Caco-2 (cell line): ENCODE data around the gene SDF4. TPM values are rescaled to one million over a fixed set of nuclear protein-coding genes. Genes with fewer than 3 reads are reported as not detected.

Experiments
- BruUV-seq: library from RNA; stranded (reverse); fragments of 400-500 nt; replicated peaks from 2 replicates; lab custom pipeline; 2021; lab: Mats Ljungman, UMichigan
- CTCF ChIA-PET: fragments of 300-600 bp; sonication (Branson Sonifier 250); formaldehyde crosslinking; loops from one replicate; lab custom pipeline; 2022; ENCODE audit warnings: antibody characterized with exemption; lab: Charles Lee
- POLR2A ChIA-PET: fragments of 300-600 bp; sonication (Branson Sonifier 250); formaldehyde crosslinking; loops from one replicate; lab custom pipeline; 2022; ENCODE audit warnings: antibody characterized with exemption; lab: Charles Lee
- DNase-seq, 2 experiments: peaks; one replicate each; pipeline versions ENCODE4 v3.0.0 to v3.0.0-alpha.2; 2020 to 2022
- H3K27me3 ChIP-seq: replicated peaks from 2 replicates; pipeline ENCODE4 v1.6.0; 2011; ENCODE audit warnings: low read length; ENCODE audit not compliant: control insufficient read depth, insufficient read depth
- H3K36me3 ChIP-seq: 2 replicates; pipeline ENCODE4 v1.5.1; 2011; ENCODE audit warnings: low read length; ENCODE audit not compliant: control insufficient read depth, insufficient read depth
- H3K4me1 ChIP-seq: fragments of 250-450 bp; sonication (Bioruptor Pico); 2 replicates; pipeline ENCODE4 v1.5.1; 2020; ENCODE audit warnings: mild to moderate bottlenecking
- H3K4me3 ChIP-seq: 2 replicates; pipeline ENCODE4 v1.5.1; 2011; ENCODE audit warnings: low read depth, mild to moderate bottlenecking, control low read depth, low read length
- H3K9me3 ChIP-seq: fragments of 250-450 bp; sonication (Bioruptor Pico); 2 replicates; pipeline ENCODE4 v1.5.1; 2020; ENCODE audit warnings: mild to moderate bottlenecking, moderate library complexity
- H3K27ac Mint-ChIP-seq: one replicate; pipeline ENCODE4 v1.8.0; 2022; ENCODE audit warnings: mixed read lengths; ENCODE audit not compliant: unreplicated experiment
- H3K27me3 Mint-ChIP-seq: one replicate; pipeline ENCODE4 v1.8.0; 2022; ENCODE audit warnings: mixed read lengths; ENCODE audit not compliant: insufficient read depth, unreplicated experiment
- H3K36me3 Mint-ChIP-seq: one replicate; pipeline ENCODE4 v1.8.0; 2022; ENCODE audit warnings: mild to moderate bottlenecking, mixed read lengths; ENCODE audit not compliant: insufficient read depth, unreplicated experiment
- H3K4me1 Mint-ChIP-seq: one replicate; pipeline ENCODE4 v1.8.0; 2022; ENCODE audit warnings: low read depth, mixed read lengths; ENCODE audit not compliant: unreplicated experiment
- H3K4me3 Mint-ChIP-seq: one replicate; pipeline ENCODE4 v1.8.0; 2022; ENCODE audit warnings: mild to moderate bottlenecking, moderate library complexity, mixed read lengths; ENCODE audit not compliant: unreplicated experiment
- H3K9me3 Mint-ChIP-seq: one replicate; pipeline ENCODE4 v1.8.0; 2022; ENCODE audit warnings: mixed read lengths; ENCODE audit not compliant: unreplicated experiment
- CTCF ChIP-seq, 2 experiments: fragments of 200-600 bp in 1 of 2; IDR thresholded peaks; 1 replicate in 1 of 2; 2 replicates in 1 of 2; pipeline versions ENCODE4 v1.5.1 to v1.8.0; 2011 to 2022; ENCODE audit warnings: antibody characterized with exemption in 1 of 2, control low read depth in 1 of 2, inconsistent platforms in 1 of 2, low read depth in 1 of 2, low read length in 1 of 2, mild to moderate bottlenecking in 1 of 2, moderate library complexity in 1 of 2; ENCODE audit not compliant: insufficient read depth in 1 of 2, severe bottlenecking in 1 of 2, unreplicated experiment in 1 of 2
- intact Hi-C: fragments of 100-400 bp; cut with micrococcal nuclease; formaldehyde crosslinking; loops from one replicate; pipeline ENCODE4 v1.10.0; 2022; ENCODE audit not compliant: unreplicated experiment
- total RNA-seq: library from RNA; stranded (reverse); gene quantifications from 2 replicates; pipeline ENCODE4 v1.2.3, GENCODE V29; 2022

The SDF4 gene
- total RNA-seq, 1 experiment from 2014 or later: 140 TPM

GRCh38 chr1:1187938-1188337 lies 43.9 kb downstream of the SDF4 start:
- Histone ChIP-seq H3K36me3 (no peaks in the 10 kb centered on the region), H3K4me1 (no peaks in the 10 kb centered on the region), H3K4me3 (no peak overlapping the region), H3K27me3 (no peaks in the 10 kb centered on the region), H3K9me3 (no peaks in the 10 kb centered on the region)
- intact Hi-C loops: no loop called here
- TF ChIP-seq CTCF (IDR thresholded peaks at IDR 0.05; ENCODE audit: insufficient read depth in 1 of 2, low read depth in 1 of 2, low read length in 1 of 2, severe bottlenecking in 1 of 2, unreplicated experiment in 1 of 2): no peak
- Mint-ChIP-seq H3K27me3 (no peaks in the 10 kb centered on the region), H3K4me1 (no peaks in the 10 kb centered on the region), H3K9me3 (peaks cover 9% of the 10 kb centered on the region), H3K36me3 (no peaks in the 10 kb centered on the region), H3K4me3 (no peak overlapping the region), H3K27ac (no peak overlapping the region)
- DNase-seq: no peak
- POLR2A ChIA-PET: no interaction called here
- BruUV-seq: no TSS peak
- CTCF ChIA-PET: no interaction called here

- Mint-ChIP-seq H3K27me3 (no peaks in the 10 kb centered on the region), H3K4me3 (no peak overlapping the region), H3K36me3 (no peaks in the 10 kb centered on the region), H3K27ac (no peak overlapping the region), H3K4me1 (no peaks in the 10 kb centered on the region), H3K9me3 (no peaks in the 10 kb centered on the region)
- CTCF ChIA-PET: no interaction called here
- H3K4me3 ChIP-seq: no peak overlapping the region
- intact Hi-C loops: no loop called here
- no peaks in the 10 kb centered on the region for H3K27me3 ChIP-seq
- H3K9me3 ChIP-seq: no peaks in the 10 kb centered on the region
- POLR2A ChIA-PET: no interaction called here
- no peak for TF ChIP-seq CTCF (IDR thresholded peaks at IDR 0.05; ENCODE audit: insufficient read depth in 1 of 2, low read depth in 1 of 2, low read length in 1 of 2, severe bottlenecking in 1 of 2, unreplicated experiment in 1 of 2)
- BruUV-seq: no TSS peak
- H3K4me1 ChIP-seq: no peaks in the 10 kb centered on the region
- H3K36me3 ChIP-seq: no peaks in the 10 kb centered on the region
- peak in 1 of 2 experiments; percentile 17 for DNase-seq
These were observed 46.6 kb downstream of the SDF4 start for GRCh38 chr1:1185101-1185765.

- no TSS peak for BruUV-seq
- H3K4me1 Mint-ChIP-seq: no peaks in the 10 kb centered on the region
These were observed 47.7 kb downstream of the SDF4 start for GRCh38 chr1:1183833-1184775.

More at GRCh38 chr1:1183833-1184775, 47.7 kb downstream of the SDF4 start:
- no peak for DNase-seq
- H3K27ac Mint-ChIP-seq: no peak overlapping the region
- no peak for TF ChIP-seq CTCF (IDR thresholded peaks at IDR 0.05; ENCODE audit: insufficient read depth in 1 of 2, low read depth in 1 of 2, low read length in 1 of 2, severe bottlenecking in 1 of 2, unreplicated experiment in 1 of 2)
- CTCF ChIA-PET: no interaction called here
- intact Hi-C loops: no loop called here
- Histone ChIP-seq H3K4me1 (no peaks in the 10 kb centered on the region), H3K36me3 (no peaks in the 10 kb centered on the region), H3K9me3 (no peaks in the 10 kb centered on the region), H3K4me3 (no peak overlapping the region), H3K27me3 (no peaks in the 10 kb centered on the region)
- H3K4me3 Mint-ChIP-seq: no peak overlapping the region
- no peaks in the 10 kb centered on the region for H3K9me3 Mint-ChIP-seq
- no peaks in the 10 kb centered on the region for H3K36me3 Mint-ChIP-seq
- POLR2A ChIA-PET: no interaction called here
- no peaks in the 10 kb centered on the region for H3K27me3 Mint-ChIP-seq
